Measurements from ENCODE around the gene PPFIBP2.

Gene PPFIBP2

DNA sequence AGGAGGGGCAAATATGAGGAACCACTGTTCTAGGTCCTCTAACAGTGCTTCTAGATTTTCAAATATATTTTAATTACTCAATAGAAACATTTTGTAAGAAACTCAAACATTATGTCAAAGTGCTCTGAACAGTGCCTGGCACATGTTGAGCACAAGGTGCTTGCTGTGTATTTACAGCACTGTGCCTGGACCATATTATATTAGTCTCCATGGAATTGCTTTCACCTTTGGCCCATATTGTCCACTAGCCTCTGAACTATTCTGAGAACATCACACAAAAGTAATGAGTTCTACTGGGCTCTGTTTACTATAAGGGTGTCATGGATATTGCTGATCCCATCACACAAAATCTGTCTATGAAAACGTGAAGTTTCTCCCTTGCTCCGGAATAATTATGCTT lies 76.7 kb downstream of the PPFIBP2 start:
- no peak overlapping the region for H3K4me3 ChIP-seq (ENCODE audit: low read length)
- TF ChIP-seq CTCF (conservative IDR thresholded peaks at IDR 0.05; ENCODE audit: low read depth, low read length): no peak
- no peak for DNase-seq (ENCODE audit: low read depth)

- H3K4me3 ChIP-seq (ENCODE audit: low read length): no peak overlapping the region
- TF ChIP-seq CTCF (conservative IDR thresholded peaks at IDR 0.05; ENCODE audit: low read depth, low read length): no peak
- no peak for DNase-seq (ENCODE audit: low read depth)
These were observed 77.5 kb downstream of the PPFIBP2 start for GRCh38 chr11:7591107-7591894.

DNA sequence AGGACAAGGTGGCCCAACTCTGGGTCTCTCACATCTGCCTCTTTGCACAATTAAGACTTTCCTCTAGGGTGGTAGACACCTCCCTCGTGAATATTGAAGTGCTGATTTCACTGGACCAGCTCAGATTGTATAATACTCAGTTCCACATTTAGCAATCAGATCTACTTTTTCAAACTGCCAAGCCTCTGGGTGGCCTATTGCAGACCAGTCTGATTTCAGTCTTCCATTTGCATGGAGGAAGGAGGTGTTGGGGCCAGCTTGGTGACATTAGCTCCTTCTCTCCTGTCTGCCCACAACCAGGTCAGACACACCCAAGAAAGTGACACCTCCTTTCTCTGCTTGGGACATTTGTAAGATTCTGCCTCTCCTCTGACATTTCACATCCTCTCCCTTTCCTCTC lies 78.2 kb downstream of the PPFIBP2 start:
- H3K4me3 ChIP-seq (ENCODE audit: low read length): no peak overlapping the region
- no peak for TF ChIP-seq CTCF (conservative IDR thresholded peaks at IDR 0.05; ENCODE audit: low read depth, low read length)

DNA sequence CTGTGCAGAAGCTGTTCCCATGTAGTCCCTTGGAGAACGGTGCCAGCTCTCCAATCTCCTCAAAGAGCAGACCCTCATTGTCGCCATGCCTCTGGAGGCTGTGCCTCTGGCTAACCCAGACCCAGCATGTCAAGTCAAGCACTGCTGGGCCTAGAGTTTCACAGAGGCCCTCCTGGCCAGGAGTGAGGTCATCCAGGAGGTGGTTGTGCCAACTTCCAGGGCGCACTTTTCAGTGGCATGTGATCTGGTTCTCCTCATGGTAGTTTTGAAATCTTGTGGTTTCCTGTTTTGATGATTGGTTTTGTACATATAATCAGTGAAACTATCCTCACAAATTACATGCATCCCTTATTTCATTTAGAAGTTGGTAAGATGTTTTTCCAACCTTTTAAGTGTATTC lies 78.9 kb downstream of the PPFIBP2 start:
- TF ChIP-seq CTCF (conservative IDR thresholded peaks at IDR 0.05; ENCODE audit: low read depth, low read length): no peak
- DNase-seq (ENCODE audit: low read depth): no peak

More for the DNA sequence above, 78.2 kb downstream of the PPFIBP2 start:
- DNase-seq (ENCODE audit: low read depth): no peak

GRCh38 chr11:7593481-7593880 lies 79.7 kb downstream of the PPFIBP2 start:
- no peak overlapping the region for H3K4me3 ChIP-seq (ENCODE audit: low read length)

More for the DNA sequence above, 78.9 kb downstream of the PPFIBP2 start:
- H3K4me3 ChIP-seq (ENCODE audit: low read length): no peak overlapping the region

GRCh38 chr11:7595016-7595866 lies 81.4 kb downstream of the PPFIBP2 start:
- no peak overlapping the region for H3K4me3 ChIP-seq (ENCODE audit: low read length)
- DNase-seq (ENCODE audit: low read depth): no peak
- no peak for TF ChIP-seq CTCF (conservative IDR thresholded peaks at IDR 0.05; ENCODE audit: low read depth, low read length)

More at GRCh38 chr11:7593481-7593880, 79.7 kb downstream of the PPFIBP2 start:
- TF ChIP-seq CTCF (conservative IDR thresholded peaks at IDR 0.05; ENCODE audit: low read depth, low read length): no peak
- no peak for DNase-seq (ENCODE audit: low read depth)
